BLaER1 treated with 17β-estradiol and CSF1 and Interleukin-3, amounts not matched to agents 10 nM and 100 nM (cell line): ENCODE data around the gene CTNNA3.

Experiments used
- H3K27ac ChIP-seq, 11 experiments: shearing (Covaris generic); formaldehyde crosslinking; 2 replicates each; pipeline ENCODE4 v1.8.1; 2022
- H3K27me3 ChIP-seq, 11 experiments: shearing (Covaris generic); formaldehyde crosslinking; 2 replicates each; pipeline ENCODE4 v1.8.1; 2022
- H3K36me3 ChIP-seq, 11 experiments: shearing (Covaris generic); formaldehyde crosslinking; 2 replicates each; pipeline ENCODE4 v1.8.1; 2022
- H3K4me1 ChIP-seq, 10 experiments: shearing (Covaris generic); formaldehyde crosslinking; 2 replicates each; pipeline ENCODE4 v1.8.1; 2022
- H3K4me2 ChIP-seq, 11 experiments: shearing (Covaris generic); formaldehyde crosslinking; 2 replicates each; pipeline ENCODE4 v1.8.1; 2022
- H3K4me3 ChIP-seq, 10 experiments: shearing (Covaris generic); formaldehyde crosslinking; 2 replicates each; pipeline ENCODE4 v1.8.1; 2022
- H3K9ac ChIP-seq, 11 experiments: shearing (Covaris generic); formaldehyde crosslinking; 2 replicates each; pipeline ENCODE4 v1.8.1; 2022
- H3K9me3 ChIP-seq, 11 experiments: shearing (Covaris generic); formaldehyde crosslinking; replicated peaks in 1 of 11; 2 replicates each; pipeline ENCODE4 v1.8.1; 2022
- H4K20me1 ChIP-seq, 11 experiments: shearing (Covaris generic); formaldehyde crosslinking; 2 replicates each; pipeline ENCODE4 v1.8.1; 2022
- Cebpa-rat ChIP-seq, 11 experiments: shearing (Covaris generic); IDR thresholded peaks; 2 replicates each; pipeline ENCODE4 v1.8.1; 2022

CTNNA3 gene

GRCh38 chr10:66822801-66823200, 873.2 kb downstream of the CTNNA3 start:
- H3K36me3 ChIP-seq, result no peaks in the 10 kb centered on the region
- no peaks in the 10 kb centered on the region for H3K9me3 ChIP-seq
- no peak for TF ChIP-seq Cebpa-rat (IDR thresholded peaks at IDR 0.05)
- H3K9ac ChIP-seq, result no peak overlapping the region
- H3K4me3 ChIP-seq, result no peak overlapping the region
- H3K4me1 ChIP-seq, result no peaks in the 10 kb centered on the region
- no peaks in the 10 kb centered on the region for H3K27me3 ChIP-seq
- H3K4me2 ChIP-seq, result no peak overlapping the region
- H3K27ac ChIP-seq, result no peak overlapping the region
- no peaks in the 10 kb centered on the region for H4K20me1 ChIP-seq

DNA sequence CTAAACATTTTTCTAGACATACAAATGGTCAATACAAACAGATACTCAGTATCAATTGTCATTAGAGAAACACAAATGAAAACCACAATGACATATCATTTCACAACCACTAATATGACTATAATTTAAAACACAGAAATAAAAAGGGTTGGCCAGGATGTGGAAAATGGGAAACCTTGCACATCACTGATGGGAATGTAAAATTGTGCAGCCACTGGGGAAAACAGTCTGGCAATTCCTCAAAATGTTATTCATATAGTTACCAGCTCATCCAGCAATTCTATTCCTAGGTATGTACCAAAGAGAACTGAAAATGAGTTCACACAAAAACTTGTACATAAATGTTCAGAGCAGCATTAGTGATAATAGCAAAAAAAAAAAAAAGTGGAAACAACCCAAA, 876.3 kb downstream of the CTNNA3 start:
- H3K36me3 ChIP-seq, result no peaks in the 10 kb centered on the region
- TF ChIP-seq Cebpa-rat (IDR thresholded peaks at IDR 0.05), result no peak
- no peak overlapping the region for H3K27ac ChIP-seq
- no peaks in the 10 kb centered on the region for H3K27me3 ChIP-seq
- H3K4me3 ChIP-seq, result no peak overlapping the region
- H3K4me2 ChIP-seq, result no peak overlapping the region
- no peaks in the 10 kb centered on the region for H4K20me1 ChIP-seq
- no peak overlapping the region for H3K9ac ChIP-seq
- no peaks in the 10 kb centered on the region for H3K9me3 ChIP-seq
- no peaks in the 10 kb centered on the region for H3K4me1 ChIP-seq

GRCh38 chr10:66813122-66813521, 882.9 kb downstream of the CTNNA3 start:
- Histone ChIP-seq H3K9me3 (0 out of 22 replicates have a peak, but pooled peaks cover 0 to 4% (median 0%) of the 10 kb centered on the region in 11 experiments), H3K4me3 (no peak overlapping the region), H3K4me2 (no peak overlapping the region), H3K4me1 (peaks cover 0 to 3% (median 0%) of the 10 kb centered on the region in 10 experiments; a peak in 1 of 20 replicates), H4K20me1 (no peaks in the 10 kb centered on the region), H3K9ac (no peak overlapping the region), H3K27me3 (no peaks in the 10 kb centered on the region), H3K36me3 (no peaks in the 10 kb centered on the region), H3K27ac (no peak overlapping the region)
- no peak for TF ChIP-seq Cebpa-rat (IDR thresholded peaks at IDR 0.05)

DNA sequence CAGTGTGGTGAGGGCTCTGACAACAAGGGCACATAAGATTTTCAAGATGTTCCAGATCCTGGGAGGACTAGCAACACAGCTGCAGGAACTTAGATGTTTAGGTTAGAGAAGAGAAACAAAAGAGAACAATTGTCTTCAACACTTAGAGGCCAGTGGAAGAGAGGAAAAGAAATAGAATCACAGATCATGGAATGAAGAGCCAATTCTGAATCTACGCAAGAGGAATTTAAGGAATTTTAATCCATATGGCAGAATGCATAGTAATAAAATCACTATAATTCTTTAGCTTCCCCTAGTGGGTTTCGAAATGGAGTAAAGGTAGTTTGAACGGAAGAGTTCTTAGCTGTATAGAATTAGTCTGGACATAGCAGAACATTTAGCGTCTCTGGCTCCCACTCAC, 884.8 kb downstream of the CTNNA3 start:
- Histone ChIP-seq H3K27ac (no peak overlapping the region), H3K36me3 (no peaks in the 10 kb centered on the region), H3K9me3 (0 out of 22 replicates have a peak, but pooled peaks cover 0 to 5% (median 0%) of the 10 kb centered on the region in 11 experiments), H3K4me3 (no peak overlapping the region), H4K20me1 (no peaks in the 10 kb centered on the region), H3K4me1 (peaks cover 0 to 3% (median 0%) of the 10 kb centered on the region in 10 experiments; a peak in 1 of 20 replicates), H3K27me3 (no peaks in the 10 kb centered on the region), H3K4me2 (no peak overlapping the region), H3K9ac (no peak overlapping the region)
- TF ChIP-seq Cebpa-rat (IDR thresholded peaks at IDR 0.05), result no peak

DNA sequence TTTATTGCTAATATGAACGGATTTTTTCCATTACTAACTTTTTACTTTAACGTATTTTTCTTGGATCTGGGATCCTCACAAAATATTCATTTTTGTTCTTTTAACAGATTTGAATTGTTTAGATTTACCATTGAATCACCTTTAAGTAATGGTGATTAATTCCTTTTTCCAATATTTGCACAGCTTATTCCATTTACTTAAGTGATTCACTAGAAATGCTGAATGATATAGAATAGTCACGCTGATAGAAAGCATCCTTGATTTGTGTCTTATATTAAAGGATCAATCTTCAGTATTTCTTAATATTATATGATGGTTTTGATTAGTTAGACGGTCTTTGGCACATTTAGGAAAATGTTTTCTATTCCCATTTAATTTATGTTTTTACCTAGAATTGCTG, 886.6 kb downstream of the CTNNA3 start:
- Histone ChIP-seq H3K36me3 (no peaks in the 10 kb centered on the region), H3K27me3 (no peaks in the 10 kb centered on the region), H3K9ac (no peak overlapping the region), H3K4me2 (no peak overlapping the region), H3K9me3 (0 out of 22 replicates have a peak, but pooled peaks cover 0 to 5% (median 0%) of the 10 kb centered on the region in 11 experiments), H4K20me1 (no peaks in the 10 kb centered on the region), H3K27ac (no peak overlapping the region), H3K4me1 (peaks cover 0 to 3% (median 0%) of the 10 kb centered on the region in 10 experiments; a peak in 1 of 20 replicates), H3K4me3 (no peak overlapping the region)
- no peak for TF ChIP-seq Cebpa-rat (IDR thresholded peaks at IDR 0.05)

DNA sequence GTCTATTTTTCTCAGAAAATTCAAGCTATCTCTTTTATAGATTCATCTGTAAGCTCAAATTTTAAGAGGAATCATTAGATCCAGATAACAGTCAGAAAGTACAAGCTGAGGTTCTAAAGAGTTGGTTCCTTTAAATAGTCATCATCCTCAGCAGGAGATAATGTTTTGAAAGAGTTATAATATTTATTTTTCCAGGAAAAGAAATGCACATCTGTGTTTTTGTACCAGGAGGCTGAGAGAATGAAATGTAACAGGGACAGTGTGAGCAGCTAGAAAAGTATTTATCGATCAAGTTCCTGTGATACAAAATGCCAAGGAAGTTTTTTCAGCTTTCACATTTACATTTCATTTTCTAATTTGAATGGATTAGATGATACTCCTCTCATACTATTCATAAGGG, 890.4 kb downstream of the CTNNA3 start:
- H3K9ac ChIP-seq, result no peak overlapping the region
- no peak overlapping the region for H3K4me2 ChIP-seq
- no peak overlapping the region for H3K4me3 ChIP-seq
- 0 out of 22 replicates have a peak, but pooled peaks cover 0 to 5% (median 0%) of the 10 kb centered on the region in 11 experiments for H3K9me3 ChIP-seq
- no peak for TF ChIP-seq Cebpa-rat (IDR thresholded peaks at IDR 0.05)
- no peaks in the 10 kb centered on the region for H4K20me1 ChIP-seq
- H3K27me3 ChIP-seq, result no peaks in the 10 kb centered on the region
- no peak overlapping the region for H3K27ac ChIP-seq
- H3K36me3 ChIP-seq, result no peaks in the 10 kb centered on the region
- peaks cover 0 to 3% (median 0%) of the 10 kb centered on the region in 10 experiments; a peak in 1 of 20 replicates for H3K4me1 ChIP-seq

- H3K9me3 ChIP-seq, result 0 out of 22 replicates have a peak, but pooled peaks cover 0 to 5% (median 0%) of the 10 kb centered on the region in 11 experiments
- no peaks in the 10 kb centered on the region for H3K27me3 ChIP-seq
- no peak overlapping the region for H3K27ac ChIP-seq
- H3K4me2 ChIP-seq, result no peak overlapping the region
- no peaks in the 10 kb centered on the region for H3K4me1 ChIP-seq
- H3K36me3 ChIP-seq, result no peaks in the 10 kb centered on the region
- no peak for TF ChIP-seq Cebpa-rat (IDR thresholded peaks at IDR 0.05)
- no peak overlapping the region for H3K4me3 ChIP-seq
- no peaks in the 10 kb centered on the region for H4K20me1 ChIP-seq
- no peak overlapping the region for H3K9ac ChIP-seq
Observed at GRCh38 chr10:66804962-66805361, 891.0 kb downstream of the CTNNA3 start.

DNA sequence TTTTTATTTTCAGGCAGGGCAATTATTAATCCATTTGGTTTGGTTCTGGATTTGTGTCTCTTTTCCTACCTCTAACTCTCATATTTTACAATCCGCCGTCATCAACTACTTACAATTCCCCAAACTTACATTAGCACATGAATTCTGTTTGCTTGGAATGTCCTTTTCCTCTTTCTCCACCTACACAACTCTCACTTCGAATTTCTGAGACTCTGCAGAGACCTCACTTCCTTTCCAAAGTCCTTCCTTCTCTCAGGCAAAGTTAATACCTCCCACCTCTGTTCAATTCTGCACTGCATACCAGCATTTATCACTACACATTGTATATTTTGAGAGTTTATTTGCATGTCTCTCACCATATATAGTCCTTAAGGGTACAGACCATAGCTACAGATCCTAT, 892.8 kb downstream of the CTNNA3 start:
- no peak for TF ChIP-seq Cebpa-rat (IDR thresholded peaks at IDR 0.05)
- Histone ChIP-seq H3K27me3 (no peaks in the 10 kb centered on the region), H3K9ac (no peak overlapping the region), H3K4me3 (no peak overlapping the region), H3K27ac (no peak overlapping the region), H3K36me3 (no peaks in the 10 kb centered on the region), H3K4me1 (no peaks in the 10 kb centered on the region), H3K9me3 (0 out of 22 replicates have a peak, but pooled peaks cover 0 to 2% (median 0%) of the 10 kb centered on the region in 11 experiments), H4K20me1 (no peaks in the 10 kb centered on the region), H3K4me2 (no peak overlapping the region)

DNA sequence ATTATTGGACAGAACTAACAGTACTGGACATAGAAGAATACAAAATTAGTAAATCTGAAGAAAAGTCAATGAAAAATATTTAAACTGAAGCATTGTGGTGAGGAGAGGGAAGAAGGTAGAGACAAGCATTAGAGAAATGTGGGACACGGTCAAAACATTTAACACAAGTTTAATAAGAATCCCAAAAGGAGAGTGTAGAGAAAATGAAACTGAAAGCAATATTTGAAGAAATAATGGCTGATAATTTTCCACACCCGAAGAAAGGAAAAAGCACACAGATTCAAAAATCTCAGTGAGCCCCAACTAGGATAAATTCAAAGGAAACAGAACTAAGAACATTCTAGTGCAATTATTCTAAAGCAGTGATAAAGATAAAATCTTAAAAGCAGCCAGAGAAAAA, 896.5 kb downstream of the CTNNA3 start:
- H3K27ac ChIP-seq, result no peak overlapping the region
- TF ChIP-seq Cebpa-rat (IDR thresholded peaks at IDR 0.05), result no peak
- H3K4me2 ChIP-seq, result peak overlapping the region in 2 of 11 experiments; percentile 18 to 41; a peak in 3 of 22 replicates
- no peak overlapping the region for H3K9ac ChIP-seq
- peaks cover 4 to 9% (median 8%) of the 10 kb centered on the region in 10 experiments; a peak in 11 of 20 replicates for H3K4me1 ChIP-seq
- no peaks in the 10 kb centered on the region for H4K20me1 ChIP-seq
- no peak overlapping the region for H3K4me3 ChIP-seq
- H3K27me3 ChIP-seq, result no peaks in the 10 kb centered on the region
- no peaks in the 10 kb centered on the region for H3K9me3 ChIP-seq
- no peaks in the 10 kb centered on the region for H3K36me3 ChIP-seq

DNA sequence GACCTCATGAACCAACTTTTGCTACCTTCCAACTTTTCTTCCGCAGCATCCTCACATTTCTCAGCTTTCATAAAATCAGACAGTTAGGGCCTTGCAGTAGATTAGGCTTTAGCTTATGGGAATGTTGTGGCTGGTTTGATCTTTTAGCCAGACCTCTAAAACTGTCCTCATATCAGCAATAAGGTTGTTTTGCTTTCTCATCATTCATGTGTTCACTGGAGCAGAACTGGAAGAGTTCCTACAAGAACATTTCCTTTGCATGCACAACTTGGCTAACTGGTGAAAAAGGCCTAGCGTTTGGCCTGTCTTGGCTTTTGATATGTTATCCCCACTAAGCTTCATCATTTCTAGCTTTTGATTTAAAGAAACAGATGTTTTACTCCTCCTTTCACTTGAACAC, 900.1 kb downstream of the CTNNA3 start:
- Histone ChIP-seq H3K9ac (no peak overlapping the region), H3K27ac (no peak overlapping the region)

More for the DNA sequence above, 900.1 kb downstream of the CTNNA3 start:
- Histone ChIP-seq H3K27me3 (no peaks in the 10 kb centered on the region), H3K4me1 (peaks cover 4 to 9% (median 8%) of the 10 kb centered on the region in 10 experiments; a peak in 11 of 20 replicates), H3K9me3 (no peaks in the 10 kb centered on the region), H4K20me1 (no peaks in the 10 kb centered on the region), H3K4me3 (no peak overlapping the region), H3K36me3 (no peaks in the 10 kb centered on the region), H3K4me2 (peak overlapping the region in 8 of 11 experiments; percentile 1 to 41 (median 19); a peak in 11 of 22 replicates)
- TF ChIP-seq Cebpa-rat (IDR thresholded peaks at IDR 0.05), result no peak
